ENCODE measurements around the gene RAB31.

GRCh38 chr18:9834551-9834950 is 126.5 kb downstream of the RAB31 start:
- TF ChIP-seq CTCF (IDR thresholded peaks at IDR 0.05) (no peak), EP300 (IDR thresholded peaks at IDR 0.05) (no peak), POLR2A (IDR thresholded peaks at IDR 0.05) (no peak)

All from tibial nerve (tissue), 4 donors.